Erythroblast (primary cell): ENCODE data around the gene URM1.
"Not testable (repeated sequence)": the region's sequence is repeated elsewhere in the genome, so short reads cannot be mapped to it uniquely, and the experiment has no call there.

ENCODE experiments used
- DNase-seq, 2 experiments: peaks; one replicate each; lab custom pipeline; 2025; lab: John Stamatoyannopoulos, UW
- GATA1 ChIP-seq: IDR thresholded peaks from 2 replicates; pipeline ENCODE4 v1.6.1; 2011; ENCODE audit warnings: low read depth, mild to moderate bottlenecking, control low read depth, low read length, moderate library complexity
- POLR2A ChIP-seq: IDR thresholded peaks from 2 replicates; pipeline ENCODE4 v1.6.1; 2011; ENCODE audit warnings: mild to moderate bottlenecking, low read length

URM1 gene

GRCh38 chr9:128370752-128371629 lies at the start of gene URM1:
Gene URM1 (plus strand): TSS chr9:128371374. CDS start chr9:128371381, 7 bp downstream.
- TF ChIP-seq GATA1 (no peak), POLR2A (peak; percentile 90)
- DNase-seq: peak; percentile 97 to 98

- TF ChIP-seq POLR2A (no peak), GATA1 (no peak)
- no peak for DNase-seq
These were observed 49.2 kb upstream of the URM1 start for GRCh38 chr9:128321879-128322403.

DNA sequence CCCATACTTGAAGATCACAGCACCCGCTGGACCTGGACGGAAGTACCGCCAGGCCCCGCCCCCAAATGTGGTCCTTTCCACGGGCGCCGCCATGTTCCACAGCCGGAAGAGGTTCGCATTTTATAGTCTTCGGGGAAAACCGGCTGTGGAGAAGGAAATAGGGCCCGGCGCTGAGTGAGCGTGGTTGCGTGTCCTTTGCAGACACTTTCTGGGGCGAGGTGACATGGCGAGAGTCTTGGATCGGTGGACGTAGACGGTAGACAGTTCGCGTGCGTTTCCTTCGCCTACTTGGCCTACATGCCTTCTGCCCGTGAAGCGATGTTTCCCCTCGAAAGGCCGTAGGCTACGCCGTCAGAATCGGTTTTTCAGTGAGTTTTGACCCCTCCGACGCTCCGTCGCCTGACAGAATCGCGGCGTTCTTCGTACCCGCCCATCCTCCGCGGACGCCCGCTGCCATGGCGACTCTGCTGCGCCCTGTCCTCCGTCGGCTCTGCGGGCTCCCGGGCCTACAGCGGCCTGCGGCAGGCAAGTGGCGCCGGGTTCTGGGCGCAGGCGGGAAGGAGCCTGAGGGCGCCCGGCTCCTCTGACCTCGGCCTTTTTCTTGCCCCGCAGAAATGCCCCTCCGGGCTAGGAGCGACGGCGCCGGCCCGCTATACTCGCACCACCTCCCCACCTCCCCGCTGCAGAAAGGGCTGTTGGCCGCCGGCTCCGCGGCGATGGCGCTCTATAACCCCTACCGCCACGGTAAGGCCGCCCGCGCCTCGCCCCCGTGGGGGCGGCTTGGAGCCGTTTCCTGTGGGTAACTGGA lies 48.6 kb upstream of the URM1 start, which contains the start of the genes COQ4 and TRUB2:
COQ4 (plus strand) TSS at position 436 of the 808 bp plus-strand sequence; CDS start at position 456, 20 bp downstream.
TRUB2 (minus strand) TSS at position 44 of the 808 bp plus-strand sequence; CDS start at position 5, 39 bp downstream.
- peak; percentile 97 to 98 for DNase-seq
- TF ChIP-seq GATA1 (no peak), POLR2A (peak; percentile 64)

DNA sequence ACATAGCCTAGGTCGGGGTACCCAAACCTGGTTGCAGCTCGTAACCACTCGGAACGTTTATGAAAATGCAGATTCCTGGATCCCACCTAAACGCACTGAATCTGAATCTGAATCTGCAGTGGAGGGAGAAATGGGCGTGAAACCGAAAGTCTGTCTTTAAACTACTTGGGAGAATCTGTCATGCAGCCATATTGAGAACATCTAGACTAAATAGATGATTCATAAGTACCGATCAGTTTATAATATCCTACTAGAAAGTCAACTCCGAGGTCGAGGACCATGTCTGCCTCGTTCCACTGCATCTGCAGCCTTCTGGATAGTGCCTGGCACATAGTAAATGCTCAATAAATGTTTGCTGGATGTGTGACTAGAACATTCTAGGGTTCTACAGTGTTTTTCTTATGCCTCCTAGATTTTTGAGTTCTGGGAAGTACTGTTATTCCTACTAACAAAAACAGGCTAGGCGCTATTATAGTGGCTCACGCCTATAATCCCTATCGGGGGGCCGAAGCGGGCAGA lies 47.9 kb upstream of the URM1 start:
- DNase-seq: no peak
- TF ChIP-seq POLR2A (no peak), GATA1 (no peak)

- no peak for TF ChIP-seq GATA1
- DNase-seq: no peak
These were observed 47.4 kb upstream of the URM1 start for GRCh38 chr9:128323791-128324190.

GRCh38 chr9:128324401-128324800 lies 46.8 kb upstream of the URM1 start:
- no peak for DNase-seq
- TF ChIP-seq GATA1: no peak
- no peak for TF ChIP-seq POLR2A

- DNase-seq: no peak
These were observed 45.5 kb upstream of the URM1 start for GRCh38 chr9:128325629-128326028.

GRCh38 chr9:128333451-128333869 lies 37.7 kb upstream of the URM1 start:
- TF ChIP-seq GATA1 (no peak), POLR2A (no peak)
- no peak for DNase-seq

More at GRCh38 chr9:128325629-128326028, 45.5 kb upstream of the URM1 start:
- TF ChIP-seq POLR2A: no peak
- no peak for TF ChIP-seq GATA1

- no peak for TF ChIP-seq POLR2A
- DNase-seq: no peak
These were observed 36.0 kb upstream of the URM1 start for GRCh38 chr9:128335161-128335560.

GRCh38 chr9:128335914-128336313 lies 35.3 kb upstream of the URM1 start:
- TF ChIP-seq GATA1: no peak
- TF ChIP-seq POLR2A: no peak
- no peak for DNase-seq

DNA sequence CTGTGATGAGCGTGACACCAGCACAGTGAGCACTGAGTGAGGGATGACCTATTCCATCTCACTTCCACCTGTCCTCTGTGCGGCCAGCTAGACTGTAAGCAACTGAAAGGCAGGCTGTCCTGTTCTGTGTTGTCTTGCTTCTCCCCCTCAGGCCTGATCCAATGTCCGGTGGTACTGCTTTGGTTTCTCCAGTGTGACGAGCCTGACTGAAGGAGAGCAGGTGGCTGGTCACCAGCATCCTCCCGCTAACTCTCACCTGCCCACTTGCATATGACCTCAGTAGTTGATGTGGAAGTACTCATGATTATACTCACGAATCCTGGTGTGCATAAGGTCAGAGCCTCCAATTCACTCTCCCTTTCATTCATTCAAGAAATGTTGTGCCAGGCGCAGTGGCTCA lies 33.2 kb upstream of the URM1 start:
- no peak for TF ChIP-seq GATA1
- no peak for TF ChIP-seq POLR2A
- DNase-seq: no peak

GRCh38 chr9:128338852-128339614 lies 32.1 kb upstream of the URM1 start:
- DNase-seq: not testable (repeated sequence)

- peak; percentile 89 to 92 for DNase-seq
These were observed 31.1 kb upstream of the URM1 start, which contains the start of gene SLC27A4 for GRCh38 chr9:128339761-128340690. Gene SLC27A4 (plus strand): TSS chr9:128340527. CDS start chr9:128343133, 2,606 bp downstream.

More at GRCh38 chr9:128339761-128340690, 31.1 kb upstream of the URM1 start, which contains the start of gene SLC27A4:
- no peak for TF ChIP-seq GATA1
- no peak for TF ChIP-seq POLR2A
